K562 (cell line): ENCODE data around the gene GOLGA8N. TPM values are rescaled to one million over a fixed set of nuclear protein-coding genes. Genes with fewer than 3 reads are reported as not detected.
A peak's percentile ranks its signal among the peaks of the same experiment; 100 is the strongest.
"Not testable (repeated sequence)": the region's sequence is repeated elsewhere in the genome, so short reads cannot be mapped to it uniquely, and the experiment has no call there.

Experiments
- CTCFL ChIP-seq: IDR thresholded peaks from 2 replicates; pipeline ENCODE4 v1.6.1; 2011; ENCODE audit warnings: borderline replicate concordance, low read depth, mild to moderate bottlenecking, moderate library complexity, low read length; ENCODE audit not compliant: insufficient read depth, poor library complexity, severe bottlenecking
- HDAC1 ChIP-seq, 2 experiments: fragments of 450-650 bp; IDR thresholded peaks; 2 replicates each; pipeline ENCODE4 v1.6.1; 2016 to 2017; ENCODE audit warnings: inconsistent platforms in 1 of 2, mild to moderate bottlenecking in 1 of 2, moderate library complexity in 1 of 2
- MLLT1 ChIP-seq, 2 experiments: fragments of 450-650 bp; IDR thresholded peaks; 2 replicates each; pipeline ENCODE4 v1.6.1; 2016
- MNT ChIP-seq, 2 experiments: fragments of 450-650 bp; conservative IDR thresholded peaks; 2 replicates each; pipeline ENCODE4 v1.6.1; 2017; ENCODE audit warnings: mild to moderate bottlenecking in 2 of 2, moderate library complexity in 2 of 2
- MYBL2 ChIP-seq, 2 experiments: fragments of 450-650 bp in 1 of 2; sonication (generic) in 1 of 2; formaldehyde crosslinking in 1 of 2; IDR thresholded peaks; 2 replicates each; pipeline versions ENCODE4 v1.6.1 to v1.8.1; 2017 to 2022; ENCODE audit warnings: borderline replicate concordance in 1 of 2, inconsistent platforms in 1 of 2, low read depth in 1 of 2, mild to moderate bottlenecking in 1 of 2, missing genetic modification reagents in 1 of 2, moderate library complexity in 1 of 2
- POLR2A ChIP-seq: fragments of 450-650 bp; conservative IDR thresholded peaks from 2 replicates; pipeline ENCODE4 v1.6.1; 2016
- RBFOX2 ChIP-seq: fragments of 200-400 bp; formaldehyde crosslinking; IDR thresholded peaks from 2 replicates; pipeline ENCODE4 v1.6.1; 2017; ENCODE audit warnings: low read depth, mild to moderate bottlenecking, low read length, moderate library complexity
- SAP30 ChIP-seq: fragments of 200-600 bp; sonication (generic); IDR thresholded peaks from 2 replicates; pipeline ENCODE4 v1.6.1; 2012; ENCODE audit warnings: borderline replicate concordance, low read depth, mild to moderate bottlenecking, moderate library complexity, low read length, control low read depth, inconsistent platforms; ENCODE audit not compliant: insufficient read depth, poor library complexity, severe bottlenecking
- SIN3A ChIP-seq, 2 experiments: fragments of 150-350 bp in 1 of 2; IDR thresholded peaks; 2 replicates each; pipeline ENCODE4 v1.6.1; 2011 to 2016; ENCODE audit warnings: borderline replicate concordance in 2 of 2, low read depth in 2 of 2, low read length in 2 of 2, mild to moderate bottlenecking in 2 of 2, moderate library complexity in 2 of 2; ENCODE audit not compliant: control insufficient read depth in 1 of 2
- SUPT5H ChIP-seq: fragments of 450-650 bp; IDR thresholded peaks from 2 replicates; pipeline ENCODE4 v1.6.1; 2016
- VEZF1 ChIP-seq: fragments of 200-800 bp; sonication (Bioruptor generic); IDR thresholded peaks from 2 replicates; pipeline ENCODE4 v1.6.1; 2017; ENCODE audit warnings: missing genetic modification characterization, missing compliant biosample characterization
- XRCC5 ChIP-seq: fragments of 200-400 bp; formaldehyde crosslinking; IDR thresholded peaks from 2 replicates; pipeline ENCODE4 v1.6.1; 2017; ENCODE audit warnings: low read depth, mild to moderate bottlenecking, low read length
- YY1 ChIP-seq, 3 experiments: IDR thresholded peaks; 2 replicates each; pipeline ENCODE4 v1.6.1; 2011; ENCODE audit warnings: low read length in 2 of 3, mild to moderate bottlenecking in 2 of 3, moderate library complexity in 2 of 3, borderline replicate concordance in 1 of 3, control low read depth in 1 of 3, low read depth in 1 of 3; ENCODE audit not compliant: insufficient read depth in 3 of 3, insufficient replicate concordance in 2 of 3, control insufficient read depth in 1 of 3, insufficient read length in 1 of 3; ENCODE audit errors: extremely low read depth in 1 of 3
- ZBTB26 ChIP-seq: fragments of 450-650 bp; formaldehyde crosslinking; IDR thresholded peaks from 2 replicates; pipeline ENCODE4 v1.4.0; 2022; ENCODE audit warnings: missing genetic modification characterization
- ZFX ChIP-seq: sonication (generic); formaldehyde crosslinking; IDR thresholded peaks from 2 replicates; pipeline ENCODE4 v1.8.0; 2022; ENCODE audit warnings: mild to moderate bottlenecking, missing genetic modification reagents, moderate library complexity
- polyA plus RNA-seq, 8 experiments: library from polyadenylated mRNA; depleted of rRNA in 4 of 8; stranded (reverse) in 5 of 8; unstranded in 3 of 8; fragments of >200 nt; fragmentation: Nextera tagmentation in 2 of 8; fragmentation: Illumina TruSeq in 1 of 8; extraction: Ambion mirVana in 2 of 8; extraction: Trizol in 1 of 8; gene quantifications; 2 replicates each; pipeline versions ENCODE4 v1.2.1 to v1.2.3, GENCODE V29; 2011 to 2014; ENCODE audit warnings: inconsistent platforms in 1 of 8, missing spikeins in 1 of 8
- total RNA-seq, 7 experiments: library from RNA; depleted of rRNA in 6 of 7; stranded (reverse); fragments of >200 nt in 6 of 7; fragmentation: Illumina TruSeq in 2 of 7; extraction: Trizol in 2 of 7; gene quantifications; 2 replicates each; pipeline versions ENCODE4 v1.2.1 to v1.2.3, GENCODE V29; 2011 to 2021; ENCODE audit warnings: low replicate concordance in 1 of 7

GOLGA8N gene
- total and polyA plus RNA-seq, 9 of the 15 experiments (the other 6 are each of a cell fraction or from before 2014, with no cell fraction given) = 0.01 to 4.5 (median 0.24) TPM

GRCh38 chr15:32615051-32615870 is 22.0 kb downstream of the GOLGA8N start, which contains the start of gene ARHGAP11A (continued):
- 0 out of 4 replicates have a peak, but pooled peaks of 1 of the 2 experiments have one; percentile 25 for TF ChIP-seq MNT (conservative IDR thresholded peaks at IDR 0.05)
- TF ChIP-seq SAP30 = peak; percentile 85
- peak; percentile 84 for TF ChIP-seq RBFOX2
- peak; percentile 24 to 71; a peak in 1 of 4 replicates for TF ChIP-seq MLLT1 (IDR thresholded peaks at IDR 0.05)
- peak; percentile 63; the same call in 1 of the 2 replicates for TF ChIP-seq XRCC5
- TF ChIP-seq ZFX = peak; percentile 36
- peak in 1 of 3 experiments; percentile 37 for TF ChIP-seq YY1 (IDR thresholded peaks at IDR 0.05; ENCODE audit: borderline replicate concordance in 1 of 3, control insufficient read depth in 1 of 3, extremely low read depth in 1 of 3, insufficient read depth in 3 of 3, insufficient read length in 1 of 3, insufficient replicate concordance in 2 of 3, low read depth in 1 of 3, low read length in 2 of 3)
- TF ChIP-seq POLR2A = peak; percentile 53; the same call in 1 of the 2 replicates
- TF ChIP-seq CTCFL = peak; percentile 33
- peak; percentile 49; the same call in 1 of the 2 replicates for TF ChIP-seq SUPT5H
- 0 out of 4 replicates have a peak, but pooled peaks have one; percentile 31 to 67 for TF ChIP-seq SIN3A (IDR thresholded peaks at IDR 0.05; ENCODE audit: borderline replicate concordance in 2 of 2, control insufficient read depth in 1 of 2, low read depth in 2 of 2, low read length in 2 of 2)
- 0 out of 2 replicates have a peak, but pooled peaks have one; percentile 30 for TF ChIP-seq ZBTB26 (CRISPR knock-in tag)
- peak; percentile 82 for TF ChIP-seq VEZF1 (CRISPR knock-in tag)
- TF ChIP-seq MYBL2 (IDR thresholded peaks at IDR 0.05; ENCODE audit: low read depth) = peak; percentile 68
- TF ChIP-seq MYBL2 (CRISPR knock-in tag; IDR thresholded peaks at IDR 0.05; ENCODE audit: borderline replicate concordance) = not testable (repeated sequence)
- peak in 1 of 2 experiments; percentile 37; a peak in 1 of 4 replicates for TF ChIP-seq HDAC1 (IDR thresholded peaks at IDR 0.05)
